NCI-H1092 treated with DMSO at 0.1 percent for 48 hours (cell line): ENCODE measurements around the gene C19orf33.

Experiments
- DNase-seq: peaks from one replicate; lab custom pipeline; 2025; lab: John Stamatoyannopoulos, UW

C19orf33 gene

GRCh38 chr19:38340927-38341326, 36.9 kb downstream of the C19orf33 start:
- no peak for DNase-seq

DNA sequence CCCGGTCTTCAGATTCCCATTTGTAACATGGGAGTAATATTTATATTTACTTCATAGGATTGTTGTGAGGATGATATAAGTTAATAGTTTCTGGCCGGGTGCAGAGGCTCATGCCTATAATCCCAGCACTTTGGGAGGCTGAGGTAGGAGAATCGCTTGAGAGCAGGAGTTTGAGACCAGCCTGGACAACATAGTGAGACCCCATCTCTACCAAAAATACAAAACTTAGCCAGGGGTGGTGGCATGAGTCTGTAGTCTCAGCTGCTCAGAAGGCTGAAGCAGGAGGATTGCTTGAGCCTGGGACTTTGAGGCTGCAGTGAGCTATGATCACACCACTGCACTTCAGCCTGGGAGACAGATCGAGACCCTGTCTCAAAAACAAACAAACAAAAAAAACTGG, 42.8 kb downstream of the C19orf33 start:
- no peak for DNase-seq

GRCh38 chr19:38350883-38351282, 46.8 kb downstream of the C19orf33 start:
- no peak for DNase-seq

- DNase-seq = no peak
Observed at GRCh38 chr19:38351865-38352395, 47.9 kb downstream of the C19orf33 start.

DNA sequence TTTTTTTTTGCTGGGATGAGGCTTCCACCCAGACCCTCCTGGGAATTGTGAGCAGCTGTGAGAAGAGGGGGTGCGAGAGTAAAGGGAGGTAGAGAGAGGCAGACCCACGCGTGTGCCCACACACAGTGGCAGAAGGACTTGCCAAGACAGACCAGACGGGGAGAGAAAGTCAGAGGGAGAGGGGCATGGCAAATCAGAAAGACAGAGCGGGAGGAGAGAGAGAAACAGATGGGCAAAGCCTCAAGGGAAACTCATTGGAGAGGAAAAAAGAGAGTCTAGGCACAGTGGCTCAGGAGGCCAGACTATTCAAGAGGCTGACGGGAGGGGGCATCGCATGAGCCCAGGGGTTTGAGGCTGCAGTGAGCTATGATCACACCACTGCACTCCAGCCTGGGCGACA, 48.6 kb downstream of the C19orf33 start:
- DNase-seq = no peak
